MM.1S (cell line): ENCODE measurements around the gene CARHSP1.
"Not testable (repeated sequence)": the region's sequence is repeated elsewhere in the genome, so short reads cannot be mapped to it uniquely, and the experiment has no call there.

Source experiments
- EZH2 ChIP-seq: fragments of 300-600 bp; sonication (generic); optimal IDR thresholded peaks from 2 replicates; pipeline ENCODE3; 2017; ENCODE audit warnings: low read depth, mild to moderate bottlenecking, antibody characterized with exemption, low read length, mixed read lengths
- TF ChIP-seq, protein P1 (sequence below): fragments of 300-600 bp; sonication (generic); IDR thresholded peaks from 2 replicates; pipeline ENCODE4 v1.5.1; 2016; ENCODE audit warnings: antibody characterized with exemption, low read length, mixed read lengths

DNA sequence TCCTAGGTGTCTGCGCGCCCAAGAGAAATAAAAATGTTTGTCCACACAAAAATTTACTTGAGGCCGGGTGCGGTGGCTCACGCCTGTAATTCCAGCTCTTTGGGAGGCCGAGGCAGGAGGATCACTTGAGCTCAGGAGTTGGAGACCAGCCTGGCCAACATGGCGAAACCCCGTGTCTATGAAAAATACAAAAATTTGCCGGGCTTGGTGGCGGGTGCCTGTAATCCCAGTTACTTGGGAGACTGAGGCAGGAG is 1.1 kb upstream of the CARHSP1 start:
- TF ChIP-seq, protein P1, sequence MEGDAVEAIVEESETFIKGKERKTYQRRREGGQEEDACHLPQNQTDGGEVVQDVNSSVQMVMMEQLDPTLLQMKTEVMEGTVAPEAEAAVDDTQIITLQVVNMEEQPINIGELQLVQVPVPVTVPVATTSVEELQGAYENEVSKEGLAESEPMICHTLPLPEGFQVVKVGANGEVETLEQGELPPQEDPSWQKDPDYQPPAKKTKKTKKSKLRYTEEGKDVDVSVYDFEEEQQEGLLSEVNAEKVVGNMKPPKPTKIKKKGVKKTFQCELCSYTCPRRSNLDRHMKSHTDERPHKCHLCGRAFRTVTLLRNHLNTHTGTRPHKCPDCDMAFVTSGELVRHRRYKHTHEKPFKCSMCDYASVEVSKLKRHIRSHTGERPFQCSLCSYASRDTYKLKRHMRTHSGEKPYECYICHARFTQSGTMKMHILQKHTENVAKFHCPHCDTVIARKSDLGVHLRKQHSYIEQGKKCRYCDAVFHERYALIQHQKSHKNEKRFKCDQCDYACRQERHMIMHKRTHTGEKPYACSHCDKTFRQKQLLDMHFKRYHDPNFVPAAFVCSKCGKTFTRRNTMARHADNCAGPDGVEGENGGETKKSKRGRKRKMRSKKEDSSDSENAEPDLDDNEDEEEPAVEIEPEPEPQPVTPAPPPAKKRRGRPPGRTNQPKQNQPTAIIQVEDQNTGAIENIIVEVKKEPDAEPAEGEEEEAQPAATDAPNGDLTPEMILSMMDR, result not testable (repeated sequence)
- not testable (repeated sequence) for TF ChIP-seq EZH2
